IgD-negative memory B cell (primary cell): ENCODE data around the gene ELL3. TPM values are rescaled to one million over a fixed set of nuclear protein-coding genes. Genes with fewer than 3 reads are reported as not detected.

Experiments used
- H3K27ac Mint-ChIP-seq, 3 donors: one replicate each; pipeline ENCODE4 v1.8.0; 2020 to 2022; ENCODE audit warnings: mild to moderate bottlenecking in 3 of 3, mixed read lengths in 3 of 3, moderate library complexity in 1 of 3
- H3K27me3 Mint-ChIP-seq: one replicate; pipeline ENCODE4 v1.8.0; 2021; ENCODE audit warnings: mixed read lengths
- H3K36me3 Mint-ChIP-seq: one replicate; pipeline ENCODE4 v1.8.0; 2020; ENCODE audit warnings: mild to moderate bottlenecking, mixed read lengths
- H3K4me1 Mint-ChIP-seq, 3 donors: one replicate each; pipeline ENCODE4 v1.8.0; 2020 to 2022; ENCODE audit warnings: mixed read lengths in 3 of 3, mild to moderate bottlenecking in 1 of 3
- H3K4me3 Mint-ChIP-seq, 4 donors: one replicate each; pipeline ENCODE4 v1.8.0; 2020 to 2022; ENCODE audit warnings: mild to moderate bottlenecking in 4 of 4, mixed read lengths in 4 of 4, moderate library complexity in 3 of 4
- H3K9me3 Mint-ChIP-seq, 3 donors: one replicate each; pipeline ENCODE4 v1.8.0; 2020 to 2021; ENCODE audit warnings: mixed read lengths in 3 of 3, mild to moderate bottlenecking in 1 of 3
- polyA plus RNA-seq: library from polyadenylated mRNA; unstranded; fragments of 300-500 nt; fragmentation: Illumina TruSeq; gene quantifications from one replicate; pipeline ENCODE4 v1.2.3, GENCODE V29; 2021

ELL3 gene
- polyA plus RNA-seq, 1 donor from 2014 or later, result 9.3 TPM

DNA sequence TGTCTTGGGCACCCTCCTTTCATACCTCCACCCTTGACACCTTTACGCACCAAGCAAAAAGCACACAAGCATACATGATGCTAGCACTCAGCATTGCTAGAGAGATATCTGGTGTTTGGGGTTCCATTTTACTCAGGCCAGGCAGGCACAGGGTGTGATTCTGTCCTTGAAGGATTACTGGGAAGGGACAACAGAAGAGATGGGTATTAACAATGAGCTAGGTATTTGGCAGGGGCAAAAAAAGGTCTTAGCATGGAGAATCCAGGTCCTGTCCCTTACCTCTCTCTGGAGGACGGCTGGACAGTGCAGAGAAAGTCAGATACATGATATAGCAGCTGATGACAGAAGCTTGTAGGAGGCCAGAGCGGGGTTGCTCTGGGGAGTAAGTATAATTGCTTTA, 19.8 kb upstream of the ELL3 start:
- Mint-ChIP-seq H3K4me3 (peak overlapping the region in 2 of 4 donors; percentile 25 to 30), H3K27ac (peak overlapping the region in 2 of 3 donors; percentile 46 to 80), H3K36me3 (peaks cover 22% of the 10 kb centered on the region), H3K27me3 (no peaks in the 10 kb centered on the region), H3K4me1 (peaks cover 42 to 53% (median 43%) of the 10 kb centered on the region in 3 donors), H3K9me3 (no peaks in the 10 kb centered on the region)

GRCh38 chr15:43795997-43796396, 19.2 kb upstream of the ELL3 start:
- no peaks in the 10 kb centered on the region for H3K27me3 Mint-ChIP-seq
- H3K36me3 Mint-ChIP-seq, result peaks cover 19% of the 10 kb centered on the region
- no peaks in the 10 kb centered on the region for H3K9me3 Mint-ChIP-seq
- H3K4me3 Mint-ChIP-seq, result peak overlapping the region in 2 of 4 donors; percentile 30 to 37
- H3K27ac Mint-ChIP-seq, result peak overlapping the region in 1 of 3 donors; percentile 80
- H3K4me1 Mint-ChIP-seq, result peaks cover 39 to 51% (median 45%) of the 10 kb centered on the region in 3 donors

DNA sequence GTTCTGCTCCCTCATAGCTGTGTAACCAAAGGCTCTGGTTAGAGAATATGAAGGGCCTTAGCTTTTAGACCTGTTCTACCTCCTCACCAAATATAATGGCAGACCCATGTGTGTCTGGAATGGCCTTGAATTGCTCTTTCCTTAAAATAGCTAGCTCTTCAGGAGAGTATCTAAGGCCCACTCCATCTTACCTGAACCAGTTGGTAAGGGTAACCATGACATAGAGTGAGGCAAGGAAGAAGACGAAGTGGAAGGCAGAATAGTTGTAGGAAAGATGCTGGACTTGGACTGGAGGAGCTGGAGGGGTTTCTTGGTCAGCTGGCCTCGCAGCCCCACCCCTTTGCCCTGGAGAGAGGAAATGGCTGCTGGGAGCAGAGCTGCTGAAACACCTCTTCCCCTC, 18.4 kb upstream of the ELL3 start:
- H3K27me3 Mint-ChIP-seq, result no peaks in the 10 kb centered on the region
- no peaks in the 10 kb centered on the region for H3K9me3 Mint-ChIP-seq
- H3K4me3 Mint-ChIP-seq, result peak overlapping the region in 1 of 4 donors; percentile 98
- H3K27ac Mint-ChIP-seq, result peak overlapping the region in 1 of 3 donors; percentile 80
- peaks cover 16% of the 10 kb centered on the region for H3K36me3 Mint-ChIP-seq
- peaks cover 33 to 45% (median 40%) of the 10 kb centered on the region in 3 donors for H3K4me1 Mint-ChIP-seq

GRCh38 chr15:43794269-43795037, 17.7 kb upstream of the ELL3 start:
- H3K4me3 Mint-ChIP-seq, result peak overlapping the region in 3 of 4 donors; percentile 7 to 98 (median 98)
- H3K36me3 Mint-ChIP-seq, result peaks cover 14% of the 10 kb centered on the region
- H3K4me1 Mint-ChIP-seq, result peaks cover 31 to 40% (median 36%) of the 10 kb centered on the region in 3 donors
- no peaks in the 10 kb centered on the region for H3K27me3 Mint-ChIP-seq
- peak overlapping the region in 2 of 3 donors; percentile 59 to 80 for H3K27ac Mint-ChIP-seq
- no peaks in the 10 kb centered on the region for H3K9me3 Mint-ChIP-seq

DNA sequence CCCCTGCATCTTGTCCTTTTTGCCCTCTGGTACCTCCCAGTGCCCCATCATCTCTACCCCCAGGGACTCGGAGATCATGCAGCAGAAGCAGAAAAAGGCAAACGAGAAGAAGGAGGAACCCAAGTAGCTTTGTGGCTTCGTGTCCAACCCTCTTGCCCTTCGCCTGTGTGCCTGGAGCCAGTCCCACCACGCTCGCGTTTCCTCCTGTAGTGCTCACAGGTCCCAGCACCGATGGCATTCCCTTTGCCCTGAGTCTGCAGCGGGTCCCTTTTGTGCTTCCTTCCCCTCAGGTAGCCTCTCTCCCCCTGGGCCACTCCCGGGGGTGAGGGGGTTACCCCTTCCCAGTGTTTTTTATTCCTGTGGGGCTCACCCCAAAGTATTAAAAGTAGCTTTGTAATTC, 16.9 kb upstream of the ELL3 start:
- Mint-ChIP-seq H3K27me3 (peaks cover 2% of the 10 kb centered on the region), H3K4me1 (peaks cover 32 to 40% (median 37%) of the 10 kb centered on the region in 3 donors), H3K36me3 (peaks cover 10% of the 10 kb centered on the region), H3K27ac (peak overlapping the region in 2 of 3 donors; percentile 5 to 89), H3K9me3 (no peaks in the 10 kb centered on the region), H3K4me3 (peak overlapping the region; percentile 97 to 99 (median 98))

GRCh38 chr15:43792761-43793476, 16.2 kb upstream of the ELL3 start:
- peaks cover 2% of the 10 kb centered on the region for H3K27me3 Mint-ChIP-seq
- peak overlapping the region; percentile 89 to 98 (median 93) for H3K27ac Mint-ChIP-seq
- H3K4me3 Mint-ChIP-seq, result peak overlapping the region; percentile 97 to 99 (median 98)
- peaks cover 5% of the 10 kb centered on the region for H3K36me3 Mint-ChIP-seq
- H3K9me3 Mint-ChIP-seq, result no peaks in the 10 kb centered on the region
- peaks cover 31 to 39% (median 39%) of the 10 kb centered on the region in 3 donors for H3K4me1 Mint-ChIP-seq

DNA sequence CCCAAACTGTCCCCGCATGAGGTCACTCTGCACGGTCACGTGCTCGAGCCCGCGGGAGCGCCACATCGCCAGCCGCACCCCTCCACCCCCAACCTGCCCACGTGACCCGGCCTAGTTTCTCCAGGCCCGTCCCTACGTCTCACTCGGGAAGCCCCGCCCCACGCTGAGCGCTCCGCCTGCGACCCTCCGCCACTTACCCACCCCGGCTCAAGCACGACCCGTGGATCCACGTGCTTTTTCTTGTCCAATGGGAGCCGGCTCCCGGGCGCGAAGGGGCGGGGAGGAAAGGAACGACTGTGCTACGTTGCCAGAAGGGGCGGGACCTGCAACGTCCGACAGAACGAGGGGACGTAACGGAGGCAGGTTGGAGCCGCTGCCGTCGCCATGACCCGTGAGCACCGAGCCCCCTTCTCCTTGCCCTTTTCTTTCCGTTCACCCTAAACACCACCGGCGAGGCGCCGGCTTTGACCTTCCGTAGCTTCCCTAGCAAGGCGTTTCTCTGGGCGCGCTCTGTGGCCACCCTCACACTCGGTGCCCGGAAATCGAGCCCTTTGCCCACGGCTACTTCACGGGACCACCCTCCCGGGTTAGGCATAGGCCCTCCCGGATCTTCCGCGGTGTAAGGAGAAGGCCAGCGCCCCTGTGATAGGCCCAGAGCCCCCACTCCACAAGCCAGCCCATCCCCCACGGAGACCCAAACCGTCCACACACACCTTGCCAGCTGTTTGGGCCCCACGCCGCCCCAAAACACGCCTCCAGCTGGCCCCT, 15.4 kb upstream of the ELL3 start, which contains the start of gene SERF2:
TSS of gene SERF2 (plus strand) at position 328 of the 768 bp plus-strand sequence. CDS start at position 385, 57 bp downstream.
- H3K27ac Mint-ChIP-seq, result peak within 1 kb of the TSS; percentile 89 to 98 (median 93)
- H3K4me1 Mint-ChIP-seq, result peaks cover 31 to 39% (median 39%) of the 10 kb centered on the region in 3 donors
- H3K36me3 Mint-ChIP-seq, result peaks cover 5% of the 10 kb centered on the region
- H3K9me3 Mint-ChIP-seq, result no peaks in the 10 kb centered on the region
- peak within 1 kb of the TSS; percentile 97 to 99 (median 98) for H3K4me3 Mint-ChIP-seq
- H3K27me3 Mint-ChIP-seq, result peaks cover 2% of the 10 kb centered on the region

GRCh38 chr15:43789409-43789808, 12.6 kb upstream of the ELL3 start:
- H3K36me3 Mint-ChIP-seq, result peaks cover 3% of the 10 kb centered on the region
- H3K27ac Mint-ChIP-seq, result peak overlapping the region; percentile 63 to 96 (median 93)
- H3K9me3 Mint-ChIP-seq, result no peaks in the 10 kb centered on the region
- H3K4me3 Mint-ChIP-seq, result peak overlapping the region; percentile 50 to 82 (median 63)
- H3K27me3 Mint-ChIP-seq, result peaks cover 7% of the 10 kb centered on the region
- H3K4me1 Mint-ChIP-seq, result peaks cover 20 to 34% (median 28%) of the 10 kb centered on the region in 3 donors

- H3K4me3 Mint-ChIP-seq, result peak overlapping the region in 3 of 4 donors; percentile 0 to 45 (median 7)
- peaks cover 7% of the 10 kb centered on the region for H3K27me3 Mint-ChIP-seq
- H3K27ac Mint-ChIP-seq, result peak overlapping the region in 1 of 3 donors; percentile 44
- peaks cover 9 to 32% (median 20%) of the 10 kb centered on the region in 3 donors for H3K4me1 Mint-ChIP-seq
- H3K9me3 Mint-ChIP-seq, result no peaks in the 10 kb centered on the region
- peaks cover 2% of the 10 kb centered on the region for H3K36me3 Mint-ChIP-seq
Measured at GRCh38 chr15:43779016-43779415, 2.2 kb upstream of the ELL3 start.

DNA sequence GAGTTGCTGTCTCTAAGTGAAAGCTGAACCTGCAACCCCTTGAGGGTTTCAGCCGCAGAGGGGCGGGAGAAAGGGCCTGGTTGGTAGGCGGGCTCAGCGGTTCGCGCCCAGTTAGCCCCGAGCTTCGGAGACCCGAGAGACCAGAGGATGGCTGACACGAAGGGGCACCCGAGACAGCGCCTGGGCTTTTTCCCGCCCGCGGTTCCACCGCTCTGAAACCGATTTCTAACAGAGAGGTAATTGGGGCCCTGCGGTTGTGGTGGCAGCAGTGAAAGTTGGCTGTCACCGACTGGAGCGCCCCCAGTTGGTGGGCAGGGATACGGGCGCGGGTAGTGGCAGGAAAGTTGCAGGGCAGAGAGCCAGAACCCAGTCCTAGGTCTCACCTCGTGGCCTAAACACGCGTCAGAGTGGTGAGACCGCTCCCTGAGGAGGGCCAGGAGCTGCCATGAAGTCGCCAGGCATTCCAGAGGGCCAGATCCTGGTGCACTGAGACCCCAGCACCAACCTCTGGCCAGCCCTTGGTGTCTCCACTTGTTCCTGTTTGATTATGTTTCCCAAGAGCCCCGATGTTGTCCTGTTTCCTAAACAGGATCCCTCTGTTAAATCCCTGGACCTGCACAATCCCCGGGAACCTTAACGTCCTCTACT, 625 bp upstream of the ELL3 start:
- peak overlapping the region; percentile 92 to 99 (median 92) for H3K27ac Mint-ChIP-seq
- peaks cover 5% of the 10 kb centered on the region for H3K36me3 Mint-ChIP-seq
- H3K4me1 Mint-ChIP-seq, result peaks cover 9 to 30% (median 21%) of the 10 kb centered on the region in 3 donors
- H3K4me3 Mint-ChIP-seq, result peak overlapping the region; percentile 90 to 97 (median 94)
- H3K27me3 Mint-ChIP-seq, result peaks cover 7% of the 10 kb centered on the region
- no peaks in the 10 kb centered on the region for H3K9me3 Mint-ChIP-seq

DNA sequence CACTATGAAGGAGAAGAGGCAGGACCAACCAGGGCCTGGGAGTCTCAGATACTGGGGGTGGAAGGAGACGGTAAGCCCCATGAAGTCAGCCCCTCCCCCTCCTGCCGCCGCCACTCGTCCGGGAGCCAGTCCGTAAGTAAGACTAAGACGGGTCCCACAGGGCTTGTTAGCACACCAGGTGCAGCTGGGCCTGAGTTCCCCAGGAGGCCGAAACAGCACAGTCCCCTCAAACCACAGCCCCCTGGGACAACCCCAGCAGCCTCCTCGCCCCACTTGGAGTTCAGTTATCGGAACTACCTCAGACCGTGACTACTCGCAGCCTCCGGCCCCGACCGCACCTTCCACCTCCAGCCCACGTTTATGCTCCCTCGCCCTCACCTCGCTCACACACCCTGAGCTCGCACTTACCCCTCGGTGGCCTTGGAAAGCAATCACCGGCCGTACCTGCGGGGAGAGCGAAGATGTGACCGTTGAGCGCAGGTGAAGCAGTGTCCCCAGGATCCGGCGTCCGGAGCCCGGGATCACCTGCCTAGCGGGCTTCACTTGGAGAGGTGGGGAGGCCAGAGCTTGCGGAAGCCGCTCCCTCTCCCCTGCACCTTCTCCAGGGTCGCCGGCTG, 557 bp downstream of the ELL3 start:
- peaks cover 9 to 26% (median 21%) of the 10 kb centered on the region in 3 donors for H3K4me1 Mint-ChIP-seq
- peak overlapping the region; percentile 90 to 96 (median 92) for H3K27ac Mint-ChIP-seq
- H3K9me3 Mint-ChIP-seq, result no peaks in the 10 kb centered on the region
- peak overlapping the region; percentile 90 to 97 (median 94) for H3K4me3 Mint-ChIP-seq
- peaks cover 4% of the 10 kb centered on the region for H3K27me3 Mint-ChIP-seq
- peaks cover 12% of the 10 kb centered on the region for H3K36me3 Mint-ChIP-seq

- Mint-ChIP-seq H3K4me3 (peak overlapping the region in 3 of 4 donors; percentile 63 to 92 (median 90)), H3K27ac (peak overlapping the region in 2 of 3 donors; percentile 90 to 92), H3K4me1 (peaks cover 9 to 21% (median 19%) of the 10 kb centered on the region in 3 donors), H3K27me3 (peaks cover 3% of the 10 kb centered on the region), H3K9me3 (no peaks in the 10 kb centered on the region), H3K36me3 (peaks cover 12% of the 10 kb centered on the region)
Measured at GRCh38 chr15:43775411-43775965, 1.3 kb downstream of the ELL3 start.

GRCh38 chr15:43774062-43774461, 2.7 kb downstream of the ELL3 start:
- peak overlapping the region in 1 of 4 donors; percentile 90 for H3K4me3 Mint-ChIP-seq
- H3K36me3 Mint-ChIP-seq, result peaks cover 15% of the 10 kb centered on the region
- peak overlapping the region in 1 of 3 donors; percentile 92 for H3K27ac Mint-ChIP-seq
- H3K9me3 Mint-ChIP-seq, result no peaks in the 10 kb centered on the region
- peaks cover under 1% of the 10 kb centered on the region for H3K27me3 Mint-ChIP-seq
- peaks cover 16 to 26% (median 25%) of the 10 kb centered on the region in 3 donors for H3K4me1 Mint-ChIP-seq
